Measurements from ENCODE around the gene NRG2.
A peak's percentile ranks its signal among the peaks of the same experiment; 100 is the strongest.

The NRG2 gene

GRCh38 chr5:139851558-139851957, 191.5 kb downstream of the NRG2 start:
- no peak for DNase-seq

DNA sequence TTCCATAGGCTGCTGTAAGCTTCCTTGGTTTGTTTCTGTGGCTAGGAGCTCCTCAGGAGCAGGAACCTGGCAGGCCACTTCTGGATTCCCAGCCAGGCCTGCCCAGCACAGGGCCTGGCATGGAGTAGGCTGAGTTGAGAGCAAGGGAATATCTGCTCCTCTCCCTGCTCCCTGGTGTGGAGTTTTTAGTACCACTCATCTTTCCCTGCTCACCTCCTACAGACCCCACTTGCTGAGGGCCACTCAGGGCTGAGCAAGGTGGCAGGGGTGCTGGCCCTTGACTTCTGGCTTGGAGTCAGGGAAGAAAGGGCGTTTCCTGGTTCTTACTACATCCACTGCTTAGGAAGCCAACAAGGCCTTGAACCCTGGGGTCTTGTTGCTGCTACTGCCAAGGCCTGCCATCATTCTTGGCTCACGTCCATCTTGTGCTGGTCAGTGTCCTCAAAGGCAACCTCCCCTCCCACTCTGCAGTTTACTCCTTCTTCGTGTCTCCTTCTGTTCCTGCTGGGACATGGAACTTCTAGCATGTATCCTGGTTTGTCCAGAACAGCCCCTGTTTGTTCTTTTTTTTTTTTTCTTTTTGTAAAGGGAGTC, 192.6 kb downstream of the NRG2 start:
- no peak for DNase-seq

- DNase-seq: no peak
These were observed 193.2 kb downstream of the NRG2 start for GRCh38 chr5:139849942-139850341.

- DNase-seq: no peak
These were observed 193.6 kb downstream of the NRG2 start for GRCh38 chr5:139849501-139849900.

DNA sequence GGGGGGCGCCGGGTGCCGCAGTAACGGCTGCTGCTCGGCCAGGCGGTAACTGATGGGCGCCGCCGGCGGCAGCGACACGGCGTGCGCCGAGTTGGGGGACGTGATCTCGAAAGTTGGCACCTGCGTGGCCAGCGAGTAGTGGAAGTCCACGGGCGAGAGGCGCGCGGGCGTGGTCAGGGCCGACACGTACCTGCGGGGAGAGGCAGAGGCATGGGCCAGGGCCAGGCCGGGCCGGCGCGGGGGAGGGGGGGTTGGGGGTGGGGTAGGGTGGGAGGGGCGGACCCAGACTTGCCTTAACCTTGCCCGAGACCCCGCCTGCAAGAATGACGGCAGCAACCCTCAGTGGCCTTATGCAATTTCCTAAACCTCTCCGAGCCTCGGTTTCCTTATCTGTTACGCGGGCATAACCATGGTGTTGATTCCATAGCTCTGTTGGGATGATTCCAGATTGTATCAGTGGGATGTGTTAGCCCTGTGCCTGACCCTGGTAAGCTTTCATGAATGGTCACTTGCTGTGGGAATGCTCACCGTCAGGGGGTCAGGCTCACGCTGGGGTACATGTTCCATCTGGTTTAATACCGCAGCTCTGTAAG, 194.5 kb downstream of the NRG2 start:
- no peak for DNase-seq

DNA sequence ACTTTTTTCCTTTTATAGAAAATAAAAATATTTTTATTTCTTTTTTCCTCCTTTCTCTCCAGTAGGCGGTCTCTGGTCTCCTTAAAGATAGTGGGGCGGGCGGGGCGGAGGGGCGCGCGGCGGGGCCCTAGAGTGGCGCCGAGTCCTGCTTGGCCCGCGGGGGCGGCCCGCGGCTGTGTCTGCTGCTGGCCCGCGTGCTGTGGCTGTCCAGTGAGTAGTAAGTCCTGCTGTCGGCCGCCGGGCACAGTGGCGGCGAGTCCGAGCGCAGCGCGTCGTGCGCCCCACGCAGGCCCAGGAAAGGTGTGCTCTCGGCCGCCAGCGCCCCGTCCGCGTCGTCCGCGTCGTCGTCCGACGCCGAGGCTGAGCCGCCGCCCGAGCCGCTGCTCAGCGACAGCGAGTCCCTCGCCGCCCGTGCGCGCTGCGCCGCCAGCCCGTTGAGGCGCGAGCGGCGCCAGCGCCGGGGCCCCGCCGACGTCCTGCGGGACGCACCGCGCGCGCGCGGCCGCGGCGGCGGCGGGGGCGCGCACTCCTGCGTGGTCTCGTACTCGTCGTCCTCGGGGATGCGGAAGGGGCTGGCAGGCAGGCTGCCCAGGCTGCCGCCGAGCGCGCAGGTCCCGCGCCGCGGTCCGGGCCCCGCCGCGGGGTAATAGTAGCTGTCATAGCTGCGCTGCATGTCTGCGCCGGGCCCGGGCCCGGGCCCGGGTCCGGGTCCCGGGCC, 195.2 kb downstream of the NRG2 start:
- peak; percentile 12 to 22 for DNase-seq

- no peak for DNase-seq
These were observed 196.0 kb downstream of the NRG2 start for GRCh38 chr5:139847091-139847490.

DNA sequence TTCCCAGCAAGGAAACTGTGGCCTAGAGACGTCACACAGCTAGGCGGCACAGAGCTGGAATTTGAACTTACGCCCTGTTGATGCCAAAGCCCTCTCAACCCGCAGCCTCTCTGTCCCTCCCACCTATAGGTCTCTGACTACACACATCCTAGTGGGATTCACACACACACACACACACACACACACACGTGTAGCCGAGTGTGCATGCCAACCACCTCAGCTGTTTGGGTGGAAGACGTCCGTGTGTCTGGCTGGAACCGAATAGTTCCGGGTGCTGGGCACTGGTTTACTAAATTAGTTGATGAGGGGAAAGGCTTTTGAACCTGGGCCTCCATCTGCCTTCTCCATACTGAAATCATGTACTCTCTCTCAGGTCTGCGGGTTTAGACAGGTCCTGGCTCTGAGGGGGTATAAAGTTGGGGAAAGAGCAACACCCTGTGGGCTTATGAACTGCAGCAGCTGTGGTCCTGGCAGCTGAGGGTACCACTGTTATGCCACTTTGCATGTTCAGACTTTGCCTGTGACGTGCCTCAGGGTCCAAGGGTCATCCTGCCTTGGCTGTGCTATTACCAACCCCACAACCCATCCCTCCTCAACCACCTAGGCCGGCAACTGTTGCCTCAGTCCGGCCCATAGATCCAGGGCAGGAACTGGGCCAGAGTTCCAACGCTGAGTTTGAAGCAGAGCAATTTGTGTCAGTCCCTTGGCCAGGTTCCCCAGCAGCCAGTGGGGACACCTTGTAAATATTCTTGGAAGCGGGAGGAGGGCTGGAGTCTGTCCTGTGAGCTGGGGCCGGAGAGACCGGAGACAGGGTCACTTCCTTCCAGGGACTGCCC, 197.0 kb downstream of the NRG2 start:
- no peak for DNase-seq

GRCh38 chr5:139844472-139845145, 198.5 kb downstream of the NRG2 start:
- peak; percentile 52 to 79 for DNase-seq

GRCh38 chr5:139843991-139844390, 199.1 kb downstream of the NRG2 start:
- DNase-seq: no peak

- no peak for DNase-seq
These were observed 200.8 kb downstream of the NRG2 start for GRCh38 chr5:139842321-139842720.

DNA sequence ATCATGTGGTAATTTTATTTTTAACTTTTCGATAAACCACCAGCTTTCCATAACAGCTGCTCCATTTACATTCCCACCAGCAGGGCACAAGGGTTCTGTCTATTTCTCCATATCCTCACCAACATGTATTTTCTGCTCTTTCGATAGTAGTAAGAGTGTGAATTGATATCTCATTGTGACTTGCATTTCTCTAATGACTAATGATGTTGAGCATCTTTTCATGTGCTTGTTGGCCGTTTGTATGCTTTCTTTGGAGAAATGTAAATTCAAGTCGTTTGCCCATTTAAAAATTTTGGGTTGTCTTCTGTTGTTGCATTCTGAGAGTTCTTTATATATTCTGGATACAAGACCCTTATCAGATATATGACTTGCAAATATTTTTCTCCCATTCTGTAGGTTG, 201.6 kb downstream of the NRG2 start:
- DNase-seq: no peak

DNA sequence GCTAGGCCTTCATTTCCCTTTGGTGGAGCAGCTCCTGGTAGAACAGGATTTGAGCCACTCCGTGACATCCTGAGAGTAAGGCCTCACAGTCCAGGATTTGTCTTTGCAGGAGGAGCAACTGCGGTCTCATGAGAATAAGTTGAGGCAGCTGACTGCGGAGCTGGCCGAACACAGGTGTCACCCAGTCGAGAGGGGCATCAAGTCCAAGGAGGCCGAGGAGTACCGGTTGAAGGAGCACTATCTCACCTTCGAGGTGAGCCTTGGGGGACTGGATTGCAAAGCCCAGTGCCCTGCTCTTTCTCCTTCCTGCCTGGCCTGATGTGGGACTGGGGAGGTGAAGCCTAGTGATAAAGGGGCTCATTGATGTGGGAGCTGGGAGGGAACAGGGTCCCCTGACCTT, 203.2 kb downstream of the NRG2 start:
- no peak for DNase-seq

GRCh38 chr5:139839232-139839815, 203.8 kb downstream of the NRG2 start:
- DNase-seq: no peak

DNA sequence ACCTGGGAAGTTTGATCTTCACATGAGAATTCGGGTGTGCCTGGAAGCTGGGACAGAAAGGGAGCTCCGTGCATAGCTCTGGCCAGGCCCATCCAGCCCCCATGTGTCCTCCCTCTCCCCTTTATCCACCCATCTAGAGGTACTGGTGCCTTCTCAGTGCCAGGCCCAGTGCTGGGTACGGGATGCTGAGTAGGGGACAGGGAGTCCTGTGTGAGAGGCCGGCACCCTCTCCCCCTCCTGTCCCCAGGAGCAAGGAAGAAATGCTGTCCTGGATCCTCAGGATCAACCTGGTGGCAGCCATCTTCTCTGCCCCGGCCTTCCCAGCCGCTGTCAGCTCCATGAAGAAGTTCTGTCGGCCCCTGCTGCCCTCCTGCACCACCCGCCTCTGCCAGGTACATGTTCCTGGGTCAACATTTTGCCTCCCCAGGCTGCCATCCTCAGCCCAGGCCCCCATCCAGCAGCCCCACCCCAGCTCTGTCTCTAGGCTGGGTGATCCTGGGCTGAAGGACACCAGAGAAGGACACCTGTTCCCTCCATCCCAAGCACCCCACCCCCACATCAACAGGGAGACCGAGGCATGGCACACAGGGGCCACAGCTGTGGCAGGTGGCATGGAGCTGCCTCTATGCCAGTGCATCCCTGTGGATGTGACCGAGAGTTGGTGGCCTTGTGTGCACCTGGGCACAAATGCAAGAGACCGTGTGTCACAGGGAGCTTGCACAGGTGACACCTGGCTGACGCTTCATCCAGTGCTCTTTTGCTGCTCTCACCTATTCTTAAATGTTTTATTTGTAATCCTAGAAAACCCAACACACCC, 204.5 kb downstream of the NRG2 start:
- no peak for DNase-seq

DNA sequence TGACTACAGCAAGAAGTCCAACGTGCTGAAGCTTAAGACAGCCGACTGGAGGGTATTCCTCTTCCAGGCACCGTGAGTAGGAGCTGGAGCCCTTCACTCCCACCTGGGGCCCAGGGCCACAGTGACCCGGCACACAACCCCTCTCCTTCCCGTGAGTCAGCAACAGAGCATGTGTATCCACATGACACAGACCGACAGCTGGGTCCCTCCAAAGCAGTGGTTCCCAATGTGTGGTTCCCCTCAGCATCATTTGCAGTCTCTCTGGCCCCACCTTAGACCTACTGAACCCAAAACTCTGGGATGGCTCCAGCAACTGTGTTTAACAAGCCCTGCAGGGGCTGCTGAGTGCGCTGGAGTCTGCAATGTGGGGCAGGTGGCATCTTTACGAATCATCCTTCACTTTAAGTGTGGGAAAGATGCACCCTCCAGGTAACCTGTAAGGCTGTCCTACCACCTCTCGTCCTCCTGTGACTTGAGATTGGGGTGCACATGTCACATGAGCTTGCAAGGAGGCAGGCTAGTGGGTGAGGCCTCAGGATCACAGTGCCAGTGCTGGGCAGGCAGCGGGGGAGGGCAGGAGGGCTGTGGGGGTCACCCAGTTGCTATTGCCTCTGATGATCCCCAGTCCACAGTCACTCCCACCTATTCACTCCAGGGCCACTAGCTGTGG, 205.3 kb downstream of the NRG2 start:
- no peak for DNase-seq

DNA sequence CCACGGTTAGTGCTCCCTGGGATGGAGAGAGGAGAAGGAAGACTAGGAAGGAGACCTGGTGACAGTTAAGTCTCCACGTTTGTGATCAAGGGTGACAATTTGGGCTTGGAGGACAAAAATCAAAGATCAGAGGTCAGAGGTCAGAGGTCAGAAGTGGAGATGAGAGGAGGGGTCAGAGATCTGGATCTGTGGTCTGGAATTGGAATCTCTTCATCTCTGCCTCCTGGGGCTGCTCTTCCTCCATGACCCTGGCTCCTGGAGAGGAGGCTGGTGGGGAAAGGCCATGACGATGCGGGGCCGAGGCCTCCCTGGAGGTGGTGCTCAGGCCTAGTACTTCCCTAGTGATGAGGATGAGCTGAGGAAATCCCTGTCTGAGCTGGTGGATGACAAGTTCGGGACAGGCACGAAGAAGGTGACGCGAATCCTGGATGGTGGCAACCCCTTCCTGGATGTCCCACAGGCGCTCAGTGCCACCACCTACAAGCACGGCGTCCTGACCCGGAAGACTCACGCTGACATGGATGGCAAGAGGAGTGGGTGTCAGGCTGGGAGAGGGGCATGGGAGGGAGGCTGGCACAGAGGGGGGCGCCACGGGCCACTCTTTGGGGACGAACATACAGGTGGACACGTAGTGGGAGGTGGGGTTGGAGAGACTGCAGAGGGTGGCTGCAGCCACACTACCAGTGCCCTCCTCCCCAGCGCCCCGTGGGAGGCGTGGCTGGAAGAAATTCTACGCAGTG, 206.5 kb downstream of the NRG2 start:
- DNase-seq: no peak

- no peak for DNase-seq
These were observed 207.4 kb downstream of the NRG2 start for GRCh38 chr5:139835656-139836055.

GRCh38 chr5:139833525-139833924, 209.6 kb downstream of the NRG2 start:
- DNase-seq: no peak

- DNase-seq: no peak
These were observed 211.5 kb downstream of the NRG2 start for GRCh38 chr5:139831624-139832023.

Measured in inflammatory macrophage treated with lipopolysaccharide for 1 hour (primary cell).